WTC11 (cell line): ENCODE measurements around the gene PEX16. TPM values are rescaled to one million over a fixed set of nuclear protein-coding genes. Genes with fewer than 3 reads are reported as not detected.

Source experiments
- ATAC-seq: fragments of 200-7000 bp; cut with Tn5 transposase; 2 replicates; pipeline ENCODE4 v1.10.0; 2021; ENCODE audit warnings: mild to moderate bottlenecking, moderate library complexity
- CTCF ChIA-PET: fragments of 300-600 bp; sonication (Branson Sonifier 250); formaldehyde crosslinking; loops from one replicate; lab custom pipeline; 2021; ENCODE audit warnings: antibody characterized with exemption; lab: Charles Lee
- POLR2A ChIA-PET: fragments of 350-600 bp; sonication (Branson Sonifier 250); formaldehyde crosslinking; loops from one replicate; lab custom pipeline; 2021; ENCODE audit warnings: antibody characterized with exemption; lab: Charles Lee
- DNase-seq: peaks from one replicate; pipeline ENCODE4 v3.0.0; 2021; ENCODE audit warnings: low spot score
- H3K27ac Mint-ChIP-seq: 2 replicates; pipeline ENCODE4 v1.8.0; 2021; ENCODE audit warnings: mixed read lengths
- H3K27me3 Mint-ChIP-seq: 2 replicates; pipeline ENCODE4 v1.8.0; 2021; ENCODE audit warnings: low read depth, mild to moderate bottlenecking, moderate library complexity, mixed read lengths
- H3K36me3 Mint-ChIP-seq: 2 replicates; pipeline ENCODE4 v1.8.0; 2021; ENCODE audit warnings: mixed read lengths
- H3K4me1 Mint-ChIP-seq: 2 replicates; pipeline ENCODE4 v1.8.0; 2022; ENCODE audit warnings: mixed read lengths
- H3K4me3 Mint-ChIP-seq: 2 replicates; pipeline ENCODE4 v1.8.0; 2021; ENCODE audit warnings: mild to moderate bottlenecking, moderate library complexity, mixed read lengths
- H3K9me3 Mint-ChIP-seq: 2 replicates; pipeline ENCODE4 v1.8.0; 2021; ENCODE audit warnings: mixed read lengths
- ATF1 ChIP-seq: sonication (generic); formaldehyde crosslinking; IDR thresholded peaks from 2 replicates; pipeline ENCODE4 v1.8.1; 2023; ENCODE audit warnings: mild to moderate bottlenecking, moderate library complexity, missing genetic modification reagents
- CBFB ChIP-seq: sonication (generic); formaldehyde crosslinking; IDR thresholded peaks from 2 replicates; pipeline ENCODE4 v1.8.1; 2022; ENCODE audit warnings: mild to moderate bottlenecking, low read depth, missing genetic modification reagents
- CREM ChIP-seq: sonication (generic); formaldehyde crosslinking; IDR thresholded peaks from 2 replicates; pipeline ENCODE4 v1.8.1; 2022; ENCODE audit warnings: mild to moderate bottlenecking, missing genetic modification reagents, moderate library complexity
- ESRRA ChIP-seq: sonication (generic); formaldehyde crosslinking; IDR thresholded peaks from 2 replicates; pipeline ENCODE4 v1.8.1; 2022; ENCODE audit warnings: mild to moderate bottlenecking, missing genetic modification reagents, borderline replicate concordance
- GRHL2 ChIP-seq: fragments of 250-450 bp; sonication (Bioruptor Pico); IDR thresholded peaks from 2 replicates; pipeline ENCODE4 v1.8.0; 2022; ENCODE audit warnings: mild to moderate bottlenecking, moderate library complexity; ENCODE audit not compliant: insufficient replicate concordance, severe bottlenecking
- GTF2I ChIP-seq: fragments of 250-450 bp; sonication (Bioruptor Pico); conservative IDR thresholded peaks from 2 replicates; pipeline ENCODE4 v1.4.0; 2021; ENCODE audit warnings: mild to moderate bottlenecking
- HMGA2 ChIP-seq: fragments of 250-450 bp; sonication (Bioruptor Pico); IDR thresholded peaks from 2 replicates; pipeline ENCODE4 v1.4.0; 2021; ENCODE audit warnings: mild to moderate bottlenecking, moderate library complexity
- JAZF1 ChIP-seq: fragments of 250-450 bp; sonication (Bioruptor Pico); IDR thresholded peaks from 2 replicates; pipeline ENCODE4 v1.9.0; 2021; ENCODE audit warnings: moderate library complexity, mild to moderate bottlenecking, inconsistent platforms
- MYBL2 ChIP-seq: sonication (generic); formaldehyde crosslinking; IDR thresholded peaks from 2 replicates; pipeline ENCODE4 v1.8.1; 2023; ENCODE audit warnings: mild to moderate bottlenecking, moderate library complexity, missing genetic modification reagents
- NFYB ChIP-seq: sonication (generic); formaldehyde crosslinking; conservative IDR thresholded peaks from 2 replicates; pipeline ENCODE4 v1.8.0; 2022; ENCODE audit warnings: low read depth, missing genetic modification reagents
- NR1H2 ChIP-seq: sonication (generic); formaldehyde crosslinking; IDR thresholded peaks from 2 replicates; pipeline ENCODE4 v1.9.0; 2021; ENCODE audit warnings: mild to moderate bottlenecking, moderate library complexity, missing genetic modification reagents
- NR3C1 ChIP-seq: sonication (generic); formaldehyde crosslinking; conservative IDR thresholded peaks from 2 replicates; pipeline ENCODE4 v1.8.1; 2023; ENCODE audit warnings: low read depth, mild to moderate bottlenecking, missing genetic modification reagents
- OVOL2 ChIP-seq: fragments of 250-450 bp; sonication (Bioruptor Pico); IDR thresholded peaks from 2 replicates; pipeline ENCODE4 v1.9.0; 2021; ENCODE audit warnings: mild to moderate bottlenecking, borderline replicate concordance
- PRRX2 ChIP-seq: fragments of 250-450 bp; sonication (Bioruptor Pico); IDR thresholded peaks from 2 replicates; pipeline ENCODE4 v1.8.0; 2021; ENCODE audit warnings: mild to moderate bottlenecking
- RORB ChIP-seq: fragments of 250-450 bp; sonication (Bioruptor Pico); IDR thresholded peaks from 2 replicates; pipeline ENCODE4 v1.9.0; 2021; ENCODE audit warnings: mild to moderate bottlenecking
- ZNF121 ChIP-seq: sonication (generic); formaldehyde crosslinking; IDR thresholded peaks from 2 replicates; pipeline ENCODE4 v1.8.0; 2023; ENCODE audit warnings: missing genetic modification reagents
- ZNF232 ChIP-seq: sonication (generic); formaldehyde crosslinking; IDR thresholded peaks from 2 replicates; pipeline ENCODE4 v1.8.0; 2022; ENCODE audit warnings: mild to moderate bottlenecking, missing genetic modification reagents
- ZNF423 ChIP-seq: fragments of 250-450 bp; sonication (Bioruptor Pico); IDR thresholded peaks from 2 replicates; pipeline ENCODE4 v2.1.2; 2022; ENCODE audit warnings: mild to moderate bottlenecking, moderate library complexity
- total RNA-seq: library from RNA; stranded (reverse); gene quantifications from 3 replicates; pipeline ENCODE4 v1.2.3, GENCODE V29; 2021
- TF ChIP-seq, protein P1 (sequence below): fragments of 250-450 bp; sonication (Bioruptor Pico); IDR thresholded peaks from 2 replicates; pipeline ENCODE4 v1.8.0; 2021; ENCODE audit warnings: mild to moderate bottlenecking
- TF ChIP-seq, protein P2 (sequence below): sonication (generic); formaldehyde crosslinking; IDR thresholded peaks from 2 replicates; pipeline ENCODE4 v1.8.0; 2023; ENCODE audit warnings: missing genetic modification reagents
- TF ChIP-seq, protein P3 (sequence below): sonication (generic); formaldehyde crosslinking; conservative IDR thresholded peaks from 2 replicates; pipeline ENCODE4 v1.8.1; 2023; ENCODE audit warnings: mild to moderate bottlenecking, low read depth, missing genetic modification reagents, moderate library complexity
- TF ChIP-seq, protein P4 (sequence below): sonication (generic); formaldehyde crosslinking; IDR thresholded peaks from 2 replicates; pipeline ENCODE4 v1.8.0; 2022; ENCODE audit warnings: mild to moderate bottlenecking, missing genetic modification reagents
- TF ChIP-seq, protein P5 (sequence below): sonication (generic); formaldehyde crosslinking; IDR thresholded peaks from 2 replicates; pipeline ENCODE4 v1.8.1; 2023; ENCODE audit warnings: mild to moderate bottlenecking, missing genetic modification reagents, borderline replicate concordance
- TF ChIP-seq, protein P6 (sequence below): sonication (generic); formaldehyde crosslinking; IDR thresholded peaks from 2 replicates; pipeline ENCODE4 v1.8.1; 2023; ENCODE audit warnings: mild to moderate bottlenecking, moderate library complexity, missing genetic modification reagents

Gene PEX16
- total RNA-seq, 1 experiment from 2014 or later, result 39.3 TPM

DNA sequence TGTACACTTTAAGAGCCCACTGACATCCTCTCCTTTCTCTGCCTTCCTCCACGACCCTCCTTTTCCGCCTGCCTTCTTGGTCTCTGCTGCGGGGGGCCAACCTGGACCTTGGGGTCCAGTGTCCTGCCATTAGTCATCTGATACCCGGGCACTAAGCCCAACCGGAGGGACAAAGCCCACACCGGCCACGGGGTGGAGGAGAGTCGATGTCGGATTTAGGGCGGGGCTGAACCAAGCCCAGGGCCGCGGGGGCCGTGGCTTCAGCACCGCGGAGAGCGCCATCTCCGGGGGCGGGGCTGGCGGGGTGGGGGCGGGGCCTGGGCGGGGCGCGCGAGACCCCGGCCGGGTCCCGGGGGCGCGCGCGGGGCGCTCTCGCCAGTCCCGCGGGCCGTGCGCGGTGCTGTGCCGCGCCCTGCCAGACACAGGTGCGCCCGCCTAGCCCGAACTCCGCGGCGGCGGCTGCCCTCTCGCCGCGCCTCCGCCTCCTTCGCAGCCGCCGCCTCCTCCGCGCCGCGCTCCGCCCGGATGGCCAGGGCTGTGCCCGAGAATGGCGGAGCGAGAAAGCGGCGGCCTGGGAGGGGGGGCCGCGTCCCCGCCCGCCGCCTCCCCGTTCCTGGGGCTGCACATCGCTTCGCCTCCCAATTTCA is 32.3 kb downstream of the PEX16 start, which contains the start of gene MAPK8IP1 (continued):
- no peak for TF ChIP-seq HMGA2
- TF ChIP-seq, protein P1, sequence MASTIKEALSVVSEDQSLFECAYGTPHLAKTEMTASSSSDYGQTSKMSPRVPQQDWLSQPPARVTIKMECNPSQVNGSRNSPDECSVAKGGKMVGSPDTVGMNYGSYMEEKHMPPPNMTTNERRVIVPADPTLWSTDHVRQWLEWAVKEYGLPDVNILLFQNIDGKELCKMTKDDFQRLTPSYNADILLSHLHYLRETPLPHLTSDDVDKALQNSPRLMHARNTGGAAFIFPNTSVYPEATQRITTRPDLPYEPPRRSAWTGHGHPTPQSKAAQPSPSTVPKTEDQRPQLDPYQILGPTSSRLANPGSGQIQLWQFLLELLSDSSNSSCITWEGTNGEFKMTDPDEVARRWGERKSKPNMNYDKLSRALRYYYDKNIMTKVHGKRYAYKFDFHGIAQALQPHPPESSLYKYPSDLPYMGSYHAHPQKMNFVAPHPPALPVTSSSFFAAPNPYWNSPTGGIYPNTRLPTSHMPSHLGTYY (CRISPR knock-in tag), result no peak
- no peak for TF ChIP-seq GRHL2 (CRISPR knock-in tag)
- TF ChIP-seq, protein P2, sequence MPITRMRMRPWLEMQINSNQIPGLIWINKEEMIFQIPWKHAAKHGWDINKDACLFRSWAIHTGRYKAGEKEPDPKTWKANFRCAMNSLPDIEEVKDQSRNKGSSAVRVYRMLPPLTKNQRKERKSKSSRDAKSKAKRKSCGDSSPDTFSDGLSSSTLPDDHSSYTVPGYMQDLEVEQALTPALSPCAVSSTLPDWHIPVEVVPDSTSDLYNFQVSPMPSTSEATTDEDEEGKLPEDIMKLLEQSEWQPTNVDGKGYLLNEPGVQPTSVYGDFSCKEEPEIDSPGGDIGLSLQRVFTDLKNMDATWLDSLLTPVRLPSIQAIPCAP (CRISPR knock-in tag), result no peak
- TF ChIP-seq GTF2I, result no peak
- TF ChIP-seq ZNF423 (CRISPR knock-in tag), result no peak
- TF ChIP-seq MYBL2 (CRISPR knock-in tag), result 0 out of 2 replicates have a peak, but pooled peaks have one; percentile 55
- 0 out of 2 replicates have a peak, but pooled peaks have one; percentile 12 for TF ChIP-seq CREM
- TF ChIP-seq ZNF232 (CRISPR knock-in tag), result no peak
- TF ChIP-seq, protein P3, sequence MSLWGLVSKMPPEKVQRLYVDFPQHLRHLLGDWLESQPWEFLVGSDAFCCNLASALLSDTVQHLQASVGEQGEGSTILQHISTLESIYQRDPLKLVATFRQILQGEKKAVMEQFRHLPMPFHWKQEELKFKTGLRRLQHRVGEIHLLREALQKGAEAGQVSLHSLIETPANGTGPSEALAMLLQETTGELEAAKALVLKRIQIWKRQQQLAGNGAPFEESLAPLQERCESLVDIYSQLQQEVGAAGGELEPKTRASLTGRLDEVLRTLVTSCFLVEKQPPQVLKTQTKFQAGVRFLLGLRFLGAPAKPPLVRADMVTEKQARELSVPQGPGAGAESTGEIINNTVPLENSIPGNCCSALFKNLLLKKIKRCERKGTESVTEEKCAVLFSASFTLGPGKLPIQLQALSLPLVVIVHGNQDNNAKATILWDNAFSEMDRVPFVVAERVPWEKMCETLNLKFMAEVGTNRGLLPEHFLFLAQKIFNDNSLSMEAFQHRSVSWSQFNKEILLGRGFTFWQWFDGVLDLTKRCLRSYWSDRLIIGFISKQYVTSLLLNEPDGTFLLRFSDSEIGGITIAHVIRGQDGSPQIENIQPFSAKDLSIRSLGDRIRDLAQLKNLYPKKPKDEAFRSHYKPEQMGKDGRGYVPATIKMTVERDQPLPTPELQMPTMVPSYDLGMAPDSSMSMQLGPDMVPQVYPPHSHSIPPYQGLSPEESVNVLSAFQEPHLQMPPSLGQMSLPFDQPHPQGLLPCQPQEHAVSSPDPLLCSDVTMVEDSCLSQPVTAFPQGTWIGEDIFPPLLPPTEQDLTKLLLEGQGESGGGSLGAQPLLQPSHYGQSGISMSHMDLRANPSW, result no peak
- 0 out of 2 replicates have a peak, but pooled peaks have one; percentile 23 for TF ChIP-seq ESRRA
- no peak for TF ChIP-seq NFYB (CRISPR knock-in tag)
- TF ChIP-seq ATF1 (CRISPR knock-in tag), result no peak
- no peak for TF ChIP-seq CBFB (CRISPR knock-in tag)
- no peak for TF ChIP-seq ZNF121 (CRISPR knock-in tag)
- TF ChIP-seq PRRX2 (CRISPR knock-in tag), result no peak
- no peak for TF ChIP-seq RORB (CRISPR knock-in tag)

DNA sequence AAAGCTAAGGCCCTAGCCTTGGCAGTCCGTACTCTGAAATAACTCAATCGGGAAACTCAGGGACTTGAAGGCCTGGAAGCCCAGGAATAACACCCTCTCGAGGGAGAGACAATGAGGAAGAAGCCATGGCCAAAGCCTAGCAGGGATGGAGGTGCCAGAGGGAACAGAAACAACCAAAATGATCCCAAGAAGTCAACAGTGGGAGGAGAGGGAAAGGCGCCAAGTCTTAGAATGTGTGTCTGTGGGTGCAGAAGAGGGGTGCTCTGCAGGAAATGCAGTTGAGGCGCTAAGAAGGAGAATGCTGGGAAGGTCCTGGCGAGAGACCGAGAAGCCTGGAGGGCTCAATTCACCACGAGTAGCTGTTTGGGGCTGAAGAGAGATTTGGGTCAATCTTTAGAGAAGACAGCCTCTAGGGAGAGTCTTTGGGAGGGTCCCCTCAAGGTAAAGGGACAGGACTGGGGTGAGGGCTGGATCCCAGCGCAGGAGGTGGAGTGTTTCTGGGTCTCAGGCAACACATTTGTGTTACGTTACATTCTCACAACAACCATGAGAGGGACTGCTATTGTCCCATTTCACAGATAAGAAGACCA is 33.0 kb downstream of the PEX16 start:
- H3K36me3 Mint-ChIP-seq, result 0 out of 2 replicates have a peak, but pooled peaks cover 3% of the 10 kb centered on the region
- no peak overlapping the region for H3K27ac Mint-ChIP-seq
- POLR2A ChIA-PET, result no interaction called here

More for the DNA sequence above, 33.0 kb downstream of the PEX16 start:
- CTCF ChIA-PET, result no interaction called here
- H3K4me1 Mint-ChIP-seq, result no peaks in the 10 kb centered on the region
- H3K4me3 Mint-ChIP-seq, result peak overlapping the region; percentile 52
- no peak for ATAC-seq
- no peak for DNase-seq
- peaks cover 7% of the 10 kb centered on the region; the same call in 1 of the 2 replicates for H3K27me3 Mint-ChIP-seq
- no peaks in the 10 kb centered on the region for H3K9me3 Mint-ChIP-seq
- TF ChIP-seq JAZF1 (CRISPR knock-in tag), result no peak
- TF ChIP-seq, protein P4, sequence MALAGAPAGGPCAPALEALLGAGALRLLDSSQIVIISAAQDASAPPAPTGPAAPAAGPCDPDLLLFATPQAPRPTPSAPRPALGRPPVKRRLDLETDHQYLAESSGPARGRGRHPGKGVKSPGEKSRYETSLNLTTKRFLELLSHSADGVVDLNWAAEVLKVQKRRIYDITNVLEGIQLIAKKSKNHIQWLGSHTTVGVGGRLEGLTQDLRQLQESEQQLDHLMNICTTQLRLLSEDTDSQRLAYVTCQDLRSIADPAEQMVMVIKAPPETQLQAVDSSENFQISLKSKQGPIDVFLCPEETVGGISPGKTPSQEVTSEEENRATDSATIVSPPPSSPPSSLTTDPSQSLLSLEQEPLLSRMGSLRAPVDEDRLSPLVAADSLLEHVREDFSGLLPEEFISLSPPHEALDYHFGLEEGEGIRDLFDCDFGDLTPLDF (CRISPR knock-in tag), result no peak
- TF ChIP-seq, protein P5, sequence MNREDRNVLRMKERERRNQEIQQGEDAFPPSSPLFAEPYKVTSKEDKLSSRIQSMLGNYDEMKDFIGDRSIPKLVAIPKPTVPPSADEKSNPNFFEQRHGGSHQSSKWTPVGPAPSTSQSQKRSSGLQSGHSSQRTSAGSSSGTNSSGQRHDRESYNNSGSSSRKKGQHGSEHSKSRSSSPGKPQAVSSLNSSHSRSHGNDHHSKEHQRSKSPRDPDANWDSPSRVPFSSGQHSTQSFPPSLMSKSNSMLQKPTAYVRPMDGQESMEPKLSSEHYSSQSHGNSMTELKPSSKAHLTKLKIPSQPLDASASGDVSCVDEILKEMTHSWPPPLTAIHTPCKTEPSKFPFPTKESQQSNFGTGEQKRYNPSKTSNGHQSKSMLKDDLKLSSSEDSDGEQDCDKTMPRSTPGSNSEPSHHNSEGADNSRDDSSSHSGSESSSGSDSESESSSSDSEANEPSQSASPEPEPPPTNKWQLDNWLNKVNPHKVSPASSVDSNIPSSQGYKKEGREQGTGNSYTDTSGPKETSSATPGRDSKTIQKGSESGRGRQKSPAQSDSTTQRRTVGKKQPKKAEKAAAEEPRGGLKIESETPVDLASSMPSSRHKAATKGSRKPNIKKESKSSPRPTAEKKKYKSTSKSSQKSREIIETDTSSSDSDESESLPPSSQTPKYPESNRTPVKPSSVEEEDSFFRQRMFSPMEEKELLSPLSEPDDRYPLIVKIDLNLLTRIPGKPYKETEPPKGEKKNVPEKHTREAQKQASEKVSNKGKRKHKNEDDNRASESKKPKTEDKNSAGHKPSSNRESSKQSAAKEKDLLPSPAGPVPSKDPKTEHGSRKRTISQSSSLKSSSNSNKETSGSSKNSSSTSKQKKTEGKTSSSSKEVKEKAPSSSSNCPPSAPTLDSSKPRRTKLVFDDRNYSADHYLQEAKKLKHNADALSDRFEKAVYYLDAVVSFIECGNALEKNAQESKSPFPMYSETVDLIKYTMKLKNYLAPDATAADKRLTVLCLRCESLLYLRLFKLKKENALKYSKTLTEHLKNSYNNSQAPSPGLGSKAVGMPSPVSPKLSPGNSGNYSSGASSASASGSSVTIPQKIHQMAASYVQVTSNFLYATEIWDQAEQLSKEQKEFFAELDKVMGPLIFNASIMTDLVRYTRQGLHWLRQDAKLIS (CRISPR knock-in tag), result no peak
- no peak for TF ChIP-seq GRHL2 (CRISPR knock-in tag)
- TF ChIP-seq, protein P6, sequence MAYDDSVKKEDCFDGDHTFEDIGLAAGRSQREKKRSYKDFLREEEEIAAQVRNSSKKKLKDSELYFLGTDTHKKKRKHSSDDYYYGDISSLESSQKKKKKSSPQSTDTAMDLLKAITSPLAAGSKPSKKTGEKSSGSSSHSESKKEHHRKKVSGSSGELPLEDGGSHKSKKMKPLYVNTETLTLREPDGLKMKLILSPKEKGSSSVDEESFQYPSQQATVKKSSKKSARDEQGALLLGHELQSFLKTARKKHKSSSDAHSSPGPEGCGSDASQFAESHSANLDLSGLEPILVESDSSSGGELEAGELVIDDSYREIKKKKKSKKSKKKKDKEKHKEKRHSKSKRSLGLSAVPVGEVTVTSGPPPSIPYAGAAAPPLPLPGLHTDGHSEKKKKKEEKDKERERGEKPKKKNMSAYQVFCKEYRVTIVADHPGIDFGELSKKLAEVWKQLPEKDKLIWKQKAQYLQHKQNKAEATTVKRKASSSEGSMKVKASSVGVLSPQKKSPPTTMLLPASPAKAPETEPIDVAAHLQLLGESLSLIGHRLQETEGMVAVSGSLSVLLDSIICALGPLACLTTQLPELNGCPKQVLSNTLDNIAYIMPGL, result no peak
- TF ChIP-seq NR3C1 (CRISPR knock-in tag), result no peak
- TF ChIP-seq NR1H2 (CRISPR knock-in tag), result no peak
- no peak for TF ChIP-seq OVOL2 (CRISPR knock-in tag)
- TF ChIP-seq, all 79 proteins: peak for 0
